K562 (cell line): ENCODE results near the gene ARHGEF10L.
A peak's percentile ranks its signal among the peaks of the same experiment; 100 is the strongest.

ENCODE experiments used
- ARNT ChIP-seq, 2 experiments: fragments of 450-650 bp; IDR thresholded peaks; 2 replicates each; pipeline ENCODE4 v1.6.1; 2016; ENCODE audit warnings: mild to moderate bottlenecking in 1 of 2
- CHD2 ChIP-seq: IDR thresholded peaks from 2 replicates; pipeline ENCODE4 v1.6.1; 2011; ENCODE audit warnings: low read depth, low read length
- DACH1 ChIP-seq: fragments of 450-650 bp; IDR thresholded peaks from 2 replicates; pipeline ENCODE4 v1.6.1; 2018; ENCODE audit not compliant: partially characterized antibody
- FOXP1 ChIP-seq: sonication (generic); formaldehyde crosslinking; IDR thresholded peaks from 2 replicates; pipeline ENCODE4 v1.8.0; 2022; ENCODE audit warnings: mild to moderate bottlenecking, missing genetic modification reagents
- SIX5 ChIP-seq, 2 experiments: IDR thresholded peaks; 2 replicates each; pipeline ENCODE4 v1.6.1; 2011; ENCODE audit warnings: low read length in 2 of 2, borderline replicate concordance in 1 of 2, low read depth in 1 of 2, mild to moderate bottlenecking in 1 of 2, moderate library complexity in 1 of 2; ENCODE audit not compliant: insufficient read depth in 1 of 2
- TF ChIP-seq, protein P1 (sequence below), 3 experiments: IDR thresholded peaks in 2 of 3; conservative IDR thresholded peaks in 1 of 3; 2 replicates each; pipeline ENCODE4 v1.5.1; 2011 to 2012; ENCODE audit warnings: low read length in 3 of 3, mild to moderate bottlenecking in 3 of 3, control low read depth in 2 of 3, improper control_type of control experiment in 1 of 3, inconsistent platforms in 1 of 3, low read depth in 1 of 3, mixed read lengths in 1 of 3, moderate library complexity in 1 of 3; ENCODE audit not compliant: insufficient read depth in 2 of 3
- TF ChIP-seq, protein P2 (sequence below): fragments of 450-650 bp; IDR thresholded peaks from 2 replicates; pipeline ENCODE4 v1.6.1; 2017; ENCODE audit warnings: antibody characterized with exemption
- TF ChIP-seq, protein P3 (sequence below), 2 experiments: IDR thresholded peaks; 2 replicates each; pipeline ENCODE4 v1.6.1; 2011; ENCODE audit warnings: borderline replicate concordance in 1 of 2, control low read depth in 1 of 2, low read depth in 1 of 2, low read length in 1 of 2, mild to moderate bottlenecking in 1 of 2, mixed read lengths in 1 of 2, moderate library complexity in 1 of 2; ENCODE audit not compliant: insufficient read depth in 1 of 2, insufficient read length in 1 of 2, poor library complexity in 1 of 2, severe bottlenecking in 1 of 2; ENCODE audit errors: extremely low read depth in 1 of 2
- TF ChIP-seq, protein P4 (sequence below): fragments of 450-650 bp; formaldehyde crosslinking; conservative IDR thresholded peaks from 2 replicates; pipeline ENCODE4 v1.4.0; 2022; ENCODE audit warnings: mild to moderate bottlenecking, missing genetic modification characterization
- TF ChIP-seq, protein P5 (sequence below): fragments of 250-450 bp; sonication (Bioruptor Pico); IDR thresholded peaks from 2 replicates; pipeline ENCODE4 v1.5.0; 2021

DNA sequence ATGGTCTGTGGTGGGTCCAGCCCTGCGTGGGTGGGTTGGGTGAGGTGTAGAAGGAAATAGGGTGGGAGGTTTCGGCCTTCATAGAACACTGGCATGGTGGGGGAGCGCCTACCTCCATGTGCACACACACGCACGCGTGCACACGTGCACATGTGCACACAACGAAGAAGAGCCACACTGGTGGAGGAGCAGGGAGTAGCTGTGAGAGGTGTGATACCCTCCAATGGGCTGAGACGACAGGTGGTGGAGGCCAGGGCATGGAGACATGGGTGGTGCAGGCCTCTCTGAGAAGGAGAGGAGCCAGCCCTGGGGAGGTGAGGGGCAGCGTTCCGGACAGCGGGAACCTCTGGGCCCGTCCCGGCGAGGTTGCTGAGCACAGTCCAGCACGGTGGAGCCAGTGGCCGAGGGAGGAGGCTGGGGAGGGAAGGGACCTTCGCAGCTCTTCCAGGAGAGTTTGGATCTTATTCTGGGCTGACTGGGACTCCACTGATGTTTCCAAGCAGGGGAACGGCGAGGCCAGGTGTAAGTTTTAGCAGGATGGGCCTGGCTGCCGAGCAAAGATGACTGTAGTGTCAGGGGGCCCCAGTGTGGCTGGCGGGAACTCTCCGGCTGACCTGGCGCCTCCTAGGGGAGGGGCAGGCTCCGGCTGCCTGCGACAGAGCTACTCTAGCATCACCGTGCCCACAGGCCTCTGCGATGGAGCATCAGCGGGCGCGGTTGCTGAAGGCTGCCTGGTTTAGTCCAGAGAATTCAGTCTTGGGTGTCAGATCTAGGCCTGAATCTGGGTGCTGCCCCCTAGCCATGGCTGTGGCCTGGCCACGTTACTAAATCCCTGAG is 107.2 kb downstream of the ARHGEF10L start:
- TF ChIP-seq FOXP1 (CRISPR knock-in tag) (no peak), DACH1 (no peak), CHD2 (no peak), SIX5 (IDR thresholded peaks at IDR 0.05; ENCODE audit: borderline replicate concordance in 1 of 2, insufficient read depth in 1 of 2, low read depth in 1 of 2, low read length in 2 of 2) (no peak), ARNT (IDR thresholded peaks at IDR 0.05) (no peak)
- TF ChIP-seq, protein P1, sequence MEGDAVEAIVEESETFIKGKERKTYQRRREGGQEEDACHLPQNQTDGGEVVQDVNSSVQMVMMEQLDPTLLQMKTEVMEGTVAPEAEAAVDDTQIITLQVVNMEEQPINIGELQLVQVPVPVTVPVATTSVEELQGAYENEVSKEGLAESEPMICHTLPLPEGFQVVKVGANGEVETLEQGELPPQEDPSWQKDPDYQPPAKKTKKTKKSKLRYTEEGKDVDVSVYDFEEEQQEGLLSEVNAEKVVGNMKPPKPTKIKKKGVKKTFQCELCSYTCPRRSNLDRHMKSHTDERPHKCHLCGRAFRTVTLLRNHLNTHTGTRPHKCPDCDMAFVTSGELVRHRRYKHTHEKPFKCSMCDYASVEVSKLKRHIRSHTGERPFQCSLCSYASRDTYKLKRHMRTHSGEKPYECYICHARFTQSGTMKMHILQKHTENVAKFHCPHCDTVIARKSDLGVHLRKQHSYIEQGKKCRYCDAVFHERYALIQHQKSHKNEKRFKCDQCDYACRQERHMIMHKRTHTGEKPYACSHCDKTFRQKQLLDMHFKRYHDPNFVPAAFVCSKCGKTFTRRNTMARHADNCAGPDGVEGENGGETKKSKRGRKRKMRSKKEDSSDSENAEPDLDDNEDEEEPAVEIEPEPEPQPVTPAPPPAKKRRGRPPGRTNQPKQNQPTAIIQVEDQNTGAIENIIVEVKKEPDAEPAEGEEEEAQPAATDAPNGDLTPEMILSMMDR (IDR thresholded peaks at IDR 0.05 in 2 of 3, conservative IDR thresholded peaks at IDR 0.05 in 1 of 3; ENCODE audit: insufficient read depth in 2 of 3, low read depth in 1 of 3, low read length in 3 of 3): peak; percentile 15 to 32 (median 24); a peak in 2 of 6 replicates
- TF ChIP-seq, protein P2, sequence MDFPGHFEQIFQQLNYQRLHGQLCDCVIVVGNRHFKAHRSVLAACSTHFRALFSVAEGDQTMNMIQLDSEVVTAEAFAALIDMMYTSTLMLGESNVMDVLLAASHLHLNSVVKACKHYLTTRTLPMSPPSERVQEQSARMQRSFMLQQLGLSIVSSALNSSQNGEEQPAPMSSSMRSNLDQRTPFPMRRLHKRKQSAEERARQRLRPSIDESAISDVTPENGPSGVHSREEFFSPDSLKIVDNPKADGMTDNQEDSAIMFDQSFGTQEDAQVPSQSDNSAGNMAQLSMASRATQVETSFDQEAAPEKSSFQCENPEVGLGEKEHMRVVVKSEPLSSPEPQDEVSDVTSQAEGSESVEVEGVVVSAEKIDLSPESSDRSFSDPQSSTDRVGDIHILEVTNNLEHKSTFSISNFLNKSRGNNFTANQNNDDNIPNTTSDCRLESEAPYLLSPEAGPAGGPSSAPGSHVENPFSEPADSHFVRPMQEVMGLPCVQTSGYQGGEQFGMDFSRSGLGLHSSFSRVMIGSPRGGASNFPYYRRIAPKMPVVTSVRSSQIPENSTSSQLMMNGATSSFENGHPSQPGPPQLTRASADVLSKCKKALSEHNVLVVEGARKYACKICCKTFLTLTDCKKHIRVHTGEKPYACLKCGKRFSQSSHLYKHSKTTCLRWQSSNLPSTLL: no peak
- TF ChIP-seq, protein P3, sequence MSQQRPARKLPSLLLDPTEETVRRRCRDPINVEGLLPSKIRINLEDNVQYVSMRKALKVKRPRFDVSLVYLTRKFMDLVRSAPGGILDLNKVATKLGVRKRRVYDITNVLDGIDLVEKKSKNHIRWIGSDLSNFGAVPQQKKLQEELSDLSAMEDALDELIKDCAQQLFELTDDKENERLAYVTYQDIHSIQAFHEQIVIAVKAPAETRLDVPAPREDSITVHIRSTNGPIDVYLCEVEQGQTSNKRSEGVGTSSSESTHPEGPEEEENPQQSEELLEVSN (IDR thresholded peaks at IDR 0.05; ENCODE audit: borderline replicate concordance in 1 of 2, extremely low read depth in 1 of 2, insufficient read depth in 1 of 2, insufficient read length in 1 of 2, low read depth in 1 of 2, low read length in 1 of 2, poor library complexity in 1 of 2, severe bottlenecking in 1 of 2): peak in 1 of 2 experiments; percentile 63
- TF ChIP-seq, protein P4, sequence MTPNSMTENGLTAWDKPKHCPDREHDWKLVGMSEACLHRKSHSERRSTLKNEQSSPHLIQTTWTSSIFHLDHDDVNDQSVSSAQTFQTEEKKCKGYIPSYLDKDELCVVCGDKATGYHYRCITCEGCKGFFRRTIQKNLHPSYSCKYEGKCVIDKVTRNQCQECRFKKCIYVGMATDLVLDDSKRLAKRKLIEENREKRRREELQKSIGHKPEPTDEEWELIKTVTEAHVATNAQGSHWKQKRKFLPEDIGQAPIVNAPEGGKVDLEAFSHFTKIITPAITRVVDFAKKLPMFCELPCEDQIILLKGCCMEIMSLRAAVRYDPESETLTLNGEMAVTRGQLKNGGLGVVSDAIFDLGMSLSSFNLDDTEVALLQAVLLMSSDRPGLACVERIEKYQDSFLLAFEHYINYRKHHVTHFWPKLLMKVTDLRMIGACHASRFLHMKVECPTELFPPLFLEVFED (CRISPR knock-in tag): no peak
- TF ChIP-seq, protein P5, sequence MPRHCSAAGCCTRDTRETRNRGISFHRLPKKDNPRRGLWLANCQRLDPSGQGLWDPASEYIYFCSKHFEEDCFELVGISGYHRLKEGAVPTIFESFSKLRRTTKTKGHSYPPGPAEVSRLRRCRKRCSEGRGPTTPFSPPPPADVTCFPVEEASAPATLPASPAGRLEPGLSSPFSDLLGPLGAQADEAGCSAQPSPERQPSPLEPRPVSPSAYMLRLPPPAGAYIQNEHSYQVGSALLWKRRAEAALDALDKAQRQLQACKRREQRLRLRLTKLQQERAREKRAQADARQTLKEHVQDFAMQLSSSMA: no peak
